ENCODE results near the gene ADPRH.
A peak's percentile ranks its signal among the peaks of the same experiment; 100 is the strongest.
"Not testable (repeated sequence)": the region's sequence is repeated elsewhere in the genome, so short reads cannot be mapped to it uniquely, and the experiment has no call there.

Gene ADPRH

GRCh38 chr3:119579366-119580066, at the start of gene ADPRH:
TSS of gene ADPRH (plus strand) at chr3:119579492. CDS start at chr3:119582170, 2,678 bp downstream.
- peak; percentile 49 for DNase-seq

GRCh38 chr3:119529883-119530282, 49.4 kb upstream of the ADPRH start:
- no peak for DNase-seq

- DNase-seq, result no peak
Observed at GRCh38 chr3:119530456-119530855, 48.8 kb upstream of the ADPRH start.

- no peak for DNase-seq
Observed at GRCh38 chr3:119531151-119531550, 48.1 kb upstream of the ADPRH start.

- DNase-seq, result no peak
Observed at GRCh38 chr3:119534296-119534695, 45.0 kb upstream of the ADPRH start.

- DNase-seq, result no peak
Observed at GRCh38 chr3:119536757-119537156, 42.5 kb upstream of the ADPRH start.

GRCh38 chr3:119538772-119539171, 40.5 kb upstream of the ADPRH start:
- no peak for DNase-seq

GRCh38 chr3:119541547-119541946, 37.7 kb upstream of the ADPRH start:
- no peak for DNase-seq

- DNase-seq, result no peak
Observed at GRCh38 chr3:119542168-119542767, 37.0 kb upstream of the ADPRH start.

- no peak for DNase-seq
Observed at GRCh38 chr3:119543147-119543546, 36.1 kb upstream of the ADPRH start.

- no peak for DNase-seq
Observed at GRCh38 chr3:119547227-119547626, 32.1 kb upstream of the ADPRH start.

- DNase-seq, result no peak
Observed at GRCh38 chr3:119548341-119548740, 31.0 kb upstream of the ADPRH start.

- DNase-seq, result no peak
Observed at GRCh38 chr3:119550192-119550910, 28.9 kb upstream of the ADPRH start.

GRCh38 chr3:119551598-119551997, 27.7 kb upstream of the ADPRH start:
- no peak for DNase-seq

GRCh38 chr3:119552928-119553327, 26.4 kb upstream of the ADPRH start:
- DNase-seq, result not testable (repeated sequence)

GRCh38 chr3:119553823-119554415, 25.4 kb upstream of the ADPRH start:
- no peak for DNase-seq

GRCh38 chr3:119555309-119555735, 24.0 kb upstream of the ADPRH start:
- no peak for DNase-seq

- DNase-seq, result no peak
Observed at GRCh38 chr3:119555929-119556328, 23.4 kb upstream of the ADPRH start.

GRCh38 chr3:119557192-119557876, 22.0 kb upstream of the ADPRH start:
- DNase-seq, result no peak

GRCh38 chr3:119557877-119558269, 21.4 kb upstream of the ADPRH start:
- DNase-seq, result no peak

GRCh38 chr3:119558626-119559317, 20.5 kb upstream of the ADPRH start:
- DNase-seq, result no peak

- DNase-seq, result peak; percentile 51
Observed at GRCh38 chr3:119559441-119559963, 19.8 kb upstream of the ADPRH start, which contains the start of gene CD80. TSS of gene CD80 (minus strand) at chr3:119559614. CDS start at chr3:119557728, 1,886 bp downstream.

All from activated naive CD4-positive, alpha-beta T cell treated with anti-CD3 and anti-CD28 coated beads, Interleukin-2, amount 50 U/mL, for 16 hours (primary cell).